ENCODE data around the gene RNU4-1.

- TF ChIP-seq, protein P1, sequence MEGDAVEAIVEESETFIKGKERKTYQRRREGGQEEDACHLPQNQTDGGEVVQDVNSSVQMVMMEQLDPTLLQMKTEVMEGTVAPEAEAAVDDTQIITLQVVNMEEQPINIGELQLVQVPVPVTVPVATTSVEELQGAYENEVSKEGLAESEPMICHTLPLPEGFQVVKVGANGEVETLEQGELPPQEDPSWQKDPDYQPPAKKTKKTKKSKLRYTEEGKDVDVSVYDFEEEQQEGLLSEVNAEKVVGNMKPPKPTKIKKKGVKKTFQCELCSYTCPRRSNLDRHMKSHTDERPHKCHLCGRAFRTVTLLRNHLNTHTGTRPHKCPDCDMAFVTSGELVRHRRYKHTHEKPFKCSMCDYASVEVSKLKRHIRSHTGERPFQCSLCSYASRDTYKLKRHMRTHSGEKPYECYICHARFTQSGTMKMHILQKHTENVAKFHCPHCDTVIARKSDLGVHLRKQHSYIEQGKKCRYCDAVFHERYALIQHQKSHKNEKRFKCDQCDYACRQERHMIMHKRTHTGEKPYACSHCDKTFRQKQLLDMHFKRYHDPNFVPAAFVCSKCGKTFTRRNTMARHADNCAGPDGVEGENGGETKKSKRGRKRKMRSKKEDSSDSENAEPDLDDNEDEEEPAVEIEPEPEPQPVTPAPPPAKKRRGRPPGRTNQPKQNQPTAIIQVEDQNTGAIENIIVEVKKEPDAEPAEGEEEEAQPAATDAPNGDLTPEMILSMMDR (conservative IDR thresholded peaks at IDR 0.05; ENCODE audit: low read depth, low read length), result no peak
- TF ChIP-seq EZH2 (IDR thresholded peaks at IDR 0.05; ENCODE audit: low read length, unreplicated experiment) (no peak), EZH2phosphoT487 (IDR thresholded peaks at IDR 0.05; ENCODE audit: borderline replicate concordance, low read length) (no peak)
Measured at GRCh38 chr12:120292411-120292660, 701 bp downstream of the RNU4-1 start.

Data from PC-3 (cell line).